Activated CD4-positive, CD25-positive, alpha-beta regulatory T cell (primary cell): ENCODE results near the gene CENPC.
"Not testable (repeated sequence)": the region's sequence is repeated elsewhere in the genome, so short reads cannot be mapped to it uniquely, and the experiment has no call there.

Source experiments
- DNase-seq, 4 experiments: peaks; one replicate each; lab custom pipeline; 2025; lab: John Stamatoyannopoulos, UW

CENPC gene

DNA sequence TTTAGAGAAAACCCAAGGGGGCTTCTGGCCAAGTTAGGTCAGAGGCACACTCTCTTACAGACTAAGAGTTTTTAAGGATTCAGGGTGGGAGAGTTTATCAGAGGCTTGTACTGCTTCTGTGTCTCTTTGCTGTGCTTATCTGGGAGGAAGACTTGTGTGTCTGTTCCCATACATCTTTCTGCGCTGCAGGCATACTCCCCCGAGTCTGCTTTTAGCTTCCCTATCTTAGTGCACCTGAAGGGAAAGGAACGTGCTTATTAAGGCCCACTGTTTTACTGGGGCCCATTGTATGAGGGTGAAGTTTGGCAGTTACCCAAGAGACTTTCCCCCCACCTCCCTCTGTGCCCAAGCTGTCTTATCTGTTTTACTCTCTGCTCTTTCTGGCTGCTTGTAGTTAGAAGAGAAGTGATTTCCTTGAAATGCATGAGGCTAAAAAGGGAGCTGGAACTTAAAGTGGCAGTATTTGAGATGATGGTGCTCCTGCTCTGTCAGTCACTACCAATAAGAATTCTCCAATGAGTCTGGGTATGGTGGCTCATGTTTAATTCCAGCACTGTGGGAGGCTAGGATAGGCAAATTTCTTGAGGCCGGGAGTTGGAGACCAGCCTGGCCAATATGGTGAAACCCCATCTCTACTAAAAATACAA lies 7.0 kb upstream of the CENPC start:
- not testable (repeated sequence) for DNase-seq

DNA sequence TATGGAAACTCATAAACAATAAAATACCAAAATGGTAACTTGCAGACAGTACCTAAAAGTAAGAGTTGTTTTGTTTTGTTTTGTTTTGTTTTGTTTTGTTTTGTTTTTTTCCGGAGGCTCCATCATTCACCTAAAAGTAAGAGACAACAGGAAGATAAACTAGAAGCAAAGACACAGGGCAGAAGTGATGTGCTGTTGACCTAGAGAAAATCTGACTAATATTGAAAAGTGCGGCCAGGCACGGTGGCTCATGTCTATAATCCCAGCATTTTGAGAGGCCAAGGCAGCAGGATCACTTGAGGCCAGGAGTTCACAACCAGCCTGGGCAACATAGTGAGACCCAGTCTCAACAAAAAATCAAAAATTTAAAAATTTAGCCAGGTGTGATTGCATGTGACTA lies 5.6 kb upstream of the CENPC start:
- DNase-seq = no peak

- DNase-seq = no peak
Observed at GRCh38 chr4:67550451-67550850, 5.1 kb upstream of the CENPC start.

- no peak for DNase-seq
Observed at GRCh38 chr4:67549123-67549522, 3.8 kb upstream of the CENPC start.

GRCh38 chr4:67546971-67547370 lies 1.7 kb upstream of the CENPC start:
- no peak for DNase-seq

DNA sequence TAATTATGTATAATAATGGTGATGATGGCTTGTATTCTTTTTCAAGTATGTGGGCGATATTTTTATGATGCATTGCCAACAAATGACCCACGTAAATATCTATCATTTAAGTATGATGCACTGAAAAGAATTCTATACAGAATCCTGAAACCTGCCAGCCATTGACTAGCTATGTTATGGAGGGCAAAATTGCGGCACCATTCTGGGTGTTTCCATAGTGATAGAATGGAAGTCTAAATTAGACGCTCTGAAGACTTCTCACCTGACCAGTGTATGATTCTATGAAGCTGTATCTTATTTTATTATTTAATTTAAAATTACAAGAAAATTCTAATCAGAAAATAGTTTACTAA lies 677 bp upstream of the CENPC start:
- DNase-seq = no peak

DNA sequence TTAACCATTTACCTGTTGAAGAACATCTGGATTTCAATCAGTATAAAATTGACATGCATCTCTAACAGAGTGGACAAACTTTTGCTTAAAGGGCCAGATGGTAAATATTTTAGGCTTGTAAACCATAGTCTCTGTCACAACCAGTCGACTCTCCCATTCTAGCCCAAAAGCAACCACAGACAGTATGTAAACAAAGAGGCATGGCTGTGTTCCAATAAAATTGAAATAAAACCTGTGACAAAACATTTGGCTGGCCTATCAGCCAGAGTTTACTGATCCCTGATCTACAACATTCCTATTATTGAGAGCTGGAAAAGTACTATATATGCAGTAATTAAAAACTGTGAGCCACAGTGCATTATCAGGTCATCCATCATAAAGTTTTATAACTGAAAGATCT lies 3.2 kb downstream of the CENPC start:
- DNase-seq = no peak

GRCh38 chr4:67539830-67540229 lies 5.5 kb downstream of the CENPC start:
- DNase-seq = no peak

DNA sequence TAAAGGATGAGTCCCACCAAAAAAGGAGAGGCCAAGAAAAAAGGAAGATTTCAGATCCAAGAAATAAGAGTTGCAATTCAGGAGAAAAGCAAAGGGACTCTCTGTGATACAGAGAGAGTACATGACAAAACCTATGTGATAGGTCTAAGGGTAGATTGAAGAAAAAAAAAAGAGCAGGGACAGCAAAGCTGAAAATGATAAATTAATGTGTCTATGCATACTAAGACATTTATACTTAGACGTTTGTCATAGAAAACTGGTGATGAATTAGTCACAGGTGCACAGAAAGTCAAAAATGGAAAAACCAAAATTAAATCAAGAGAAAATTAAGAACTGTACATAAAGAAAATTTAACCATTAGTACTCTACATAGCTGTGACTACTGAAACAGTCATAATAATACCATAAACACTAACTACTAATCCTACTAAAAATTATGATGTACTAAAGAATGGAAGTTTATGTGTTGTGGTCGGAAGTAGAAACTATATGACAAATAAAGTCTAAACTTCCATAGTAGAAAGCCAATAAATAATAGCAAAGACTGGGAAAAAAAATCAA lies 9.9 kb downstream of the CENPC start:
- no peak for DNase-seq

GRCh38 chr4:67533112-67533511 lies 12.2 kb downstream of the CENPC start:
- no peak for DNase-seq

DNA sequence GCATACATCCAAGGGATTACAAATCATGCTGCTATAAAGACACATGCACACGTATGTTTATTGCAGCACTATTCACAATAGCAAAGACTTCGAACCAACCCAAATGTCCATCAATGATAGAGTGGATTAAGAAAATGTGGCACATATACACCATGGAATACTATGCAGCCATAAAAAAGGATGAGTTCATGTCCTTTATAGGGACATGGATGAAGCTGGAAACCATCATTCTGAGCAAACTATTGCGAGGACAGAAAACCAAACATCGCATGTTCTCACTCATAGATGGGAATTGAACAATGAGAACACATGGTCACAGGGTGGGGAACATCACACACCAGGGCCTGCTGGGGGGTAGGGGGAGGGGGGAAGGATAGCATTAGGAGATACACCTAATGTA lies 12.9 kb downstream of the CENPC start:
- DNase-seq = not testable (repeated sequence)

DNA sequence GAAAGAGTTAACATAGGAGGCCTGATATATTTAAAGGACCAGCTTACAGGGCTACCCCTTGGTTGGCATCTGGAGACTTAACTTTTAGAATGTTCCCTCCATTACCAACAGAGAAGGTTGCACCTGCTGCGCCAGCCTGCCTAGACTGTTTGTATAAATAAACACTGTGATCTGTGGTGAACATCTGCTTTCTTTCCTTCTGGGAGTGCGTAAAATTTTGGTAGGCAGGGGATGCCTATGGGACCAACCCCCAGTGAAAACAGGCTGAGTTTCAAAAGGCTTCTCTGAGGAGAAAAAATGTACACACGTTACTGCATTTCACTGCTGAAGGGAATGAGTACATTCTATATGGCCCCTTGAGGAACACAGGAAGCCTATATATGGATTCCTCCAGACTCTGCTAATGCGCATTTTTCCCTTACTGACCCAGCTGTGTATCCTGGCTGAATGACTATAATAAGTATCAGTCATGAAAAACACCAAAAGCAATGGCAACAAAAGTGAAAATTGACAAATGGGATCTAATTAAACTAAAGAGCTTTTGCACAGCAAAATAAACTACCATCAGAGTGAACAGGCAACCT lies 13.8 kb downstream of the CENPC start:
- no peak for DNase-seq

DNA sequence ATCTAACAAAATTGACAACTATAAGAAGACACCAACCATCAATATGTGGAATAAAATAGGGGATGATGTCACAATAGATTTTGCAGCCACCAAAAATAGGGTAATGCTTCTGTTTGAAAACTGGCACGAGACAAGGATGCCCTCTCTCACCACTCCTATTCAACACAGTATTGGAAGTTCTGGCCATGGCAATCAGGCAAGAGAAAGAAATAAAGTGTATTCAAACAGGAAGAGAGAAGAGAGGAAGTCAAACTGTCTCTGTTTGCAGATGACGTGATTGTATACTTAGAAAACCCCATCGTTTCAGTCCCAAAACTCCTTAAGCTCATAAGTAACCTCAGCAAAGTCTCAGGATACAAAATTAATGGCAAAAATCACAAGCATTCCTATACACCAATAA lies 21.2 kb downstream of the CENPC start:
- DNase-seq = not testable (repeated sequence)

DNA sequence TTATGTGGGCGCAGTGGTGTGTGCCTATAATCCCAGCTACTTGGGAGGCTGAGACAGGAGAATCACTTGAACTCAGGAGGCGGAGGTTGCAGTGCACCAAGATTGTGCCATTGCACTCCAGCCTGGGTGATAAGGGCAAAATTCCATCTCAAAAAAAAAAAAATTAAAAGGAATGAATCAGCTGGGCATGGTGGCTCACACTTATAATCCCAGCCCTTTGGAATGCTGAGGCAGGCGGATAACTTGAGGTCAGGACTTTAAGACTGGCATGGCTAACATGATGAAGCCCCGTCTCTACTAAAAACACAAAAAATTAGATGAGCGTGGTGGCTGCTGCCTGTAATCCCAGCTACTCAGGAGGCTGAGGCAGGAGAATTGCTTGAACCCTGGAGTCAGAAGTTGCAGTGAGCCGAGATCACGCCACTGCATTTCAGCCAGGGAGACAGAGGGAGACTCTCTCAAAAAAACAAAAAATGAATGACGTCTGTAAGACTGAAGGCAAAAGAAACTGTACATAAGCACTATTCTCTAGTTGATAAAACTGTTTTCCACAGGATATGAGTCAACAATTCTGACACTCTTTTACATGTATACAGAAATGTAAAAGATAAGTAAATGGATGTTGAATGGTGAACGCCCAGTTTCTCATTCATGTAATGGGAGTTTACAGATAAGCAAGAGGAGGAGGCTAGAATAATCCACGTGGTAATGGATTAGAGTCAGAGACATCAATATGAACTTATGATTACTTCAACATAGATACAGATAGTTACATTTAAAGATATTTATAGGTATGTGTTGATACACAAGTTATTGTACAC lies 22.2 kb downstream of the CENPC start:
- no peak for DNase-seq

DNA sequence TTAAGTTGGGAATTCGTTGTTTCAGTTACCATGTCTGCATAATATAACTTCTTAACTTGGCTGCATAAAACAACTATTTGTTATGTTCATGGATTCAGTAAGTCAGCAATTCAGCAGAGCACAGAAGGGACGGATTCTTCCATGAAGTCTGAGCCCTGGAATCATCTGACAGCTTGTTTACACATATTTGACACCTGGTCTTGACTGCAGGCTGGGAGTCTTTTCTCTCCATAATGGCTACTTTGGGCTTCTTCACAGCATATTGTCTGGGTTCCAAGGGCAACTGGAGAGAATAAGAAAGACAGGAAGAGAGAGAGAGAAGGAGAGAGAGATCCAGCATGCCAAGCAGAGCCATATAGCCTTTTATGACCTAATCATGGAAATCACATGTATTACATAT lies 23.1 kb downstream of the CENPC start:
- DNase-seq = no peak

- no peak for DNase-seq
Observed at GRCh38 chr4:67521506-67521905, 23.8 kb downstream of the CENPC start.

DNA sequence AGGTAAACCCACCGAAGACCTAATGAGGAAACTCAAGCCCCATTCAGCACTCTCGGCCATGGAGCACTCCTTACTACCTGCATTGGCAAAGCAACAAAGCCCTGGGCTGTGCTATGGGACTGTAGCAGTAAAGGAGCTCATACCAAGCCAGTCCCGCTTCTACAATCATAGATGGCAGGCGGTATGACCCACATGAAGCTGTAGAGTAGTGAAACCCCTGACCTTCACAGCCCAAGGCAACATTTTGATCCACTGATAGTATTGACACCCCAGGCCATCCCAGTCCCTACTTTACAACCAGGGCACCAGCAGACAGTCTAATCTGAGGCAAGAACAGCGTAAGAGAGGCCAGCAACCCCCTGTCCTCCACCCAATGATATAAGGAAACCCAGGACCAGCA lies 25.2 kb downstream of the CENPC start:
- no peak for DNase-seq

- DNase-seq = no peak
Observed at GRCh38 chr4:67512501-67512900, 32.8 kb downstream of the CENPC start.

DNA sequence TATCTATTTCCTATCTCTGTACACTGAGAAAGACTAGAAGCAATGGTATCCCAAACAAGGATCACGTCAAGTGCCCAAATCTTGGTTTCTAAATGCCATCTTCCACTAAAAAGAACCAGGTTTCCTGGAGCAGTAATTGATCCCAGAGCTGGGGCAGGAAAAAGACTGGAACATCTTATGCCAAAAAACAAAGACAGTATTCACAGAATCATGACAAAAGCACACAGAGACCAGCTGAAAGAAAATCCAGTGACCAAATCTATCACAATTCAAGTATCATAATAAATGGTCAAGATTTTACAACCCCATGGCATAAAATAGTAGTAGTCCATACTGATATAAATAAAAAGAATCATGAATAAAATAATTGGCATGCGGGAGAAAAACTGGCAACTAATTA lies 44.9 kb downstream of the CENPC start:
- no peak for DNase-seq

DNA sequence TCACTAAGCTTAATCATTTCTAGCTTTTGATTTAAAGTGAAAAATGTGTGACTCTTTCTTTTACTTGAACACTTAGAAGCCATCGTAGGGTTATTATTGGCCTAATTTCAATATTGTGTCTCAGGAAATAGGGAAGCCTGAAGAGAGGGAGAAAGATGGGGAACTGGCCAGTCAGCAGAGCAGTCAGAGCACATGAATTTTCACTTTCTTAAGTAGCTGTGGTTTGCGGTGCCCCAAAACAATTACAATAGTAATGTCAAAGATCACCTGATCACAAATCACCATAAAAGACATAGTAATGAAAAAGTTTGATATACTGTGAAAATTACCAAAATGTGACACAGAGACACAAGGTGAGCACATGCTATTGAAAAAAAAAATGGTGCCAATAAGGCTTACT lies 45.5 kb downstream of the CENPC start:
- no peak for DNase-seq

DNA sequence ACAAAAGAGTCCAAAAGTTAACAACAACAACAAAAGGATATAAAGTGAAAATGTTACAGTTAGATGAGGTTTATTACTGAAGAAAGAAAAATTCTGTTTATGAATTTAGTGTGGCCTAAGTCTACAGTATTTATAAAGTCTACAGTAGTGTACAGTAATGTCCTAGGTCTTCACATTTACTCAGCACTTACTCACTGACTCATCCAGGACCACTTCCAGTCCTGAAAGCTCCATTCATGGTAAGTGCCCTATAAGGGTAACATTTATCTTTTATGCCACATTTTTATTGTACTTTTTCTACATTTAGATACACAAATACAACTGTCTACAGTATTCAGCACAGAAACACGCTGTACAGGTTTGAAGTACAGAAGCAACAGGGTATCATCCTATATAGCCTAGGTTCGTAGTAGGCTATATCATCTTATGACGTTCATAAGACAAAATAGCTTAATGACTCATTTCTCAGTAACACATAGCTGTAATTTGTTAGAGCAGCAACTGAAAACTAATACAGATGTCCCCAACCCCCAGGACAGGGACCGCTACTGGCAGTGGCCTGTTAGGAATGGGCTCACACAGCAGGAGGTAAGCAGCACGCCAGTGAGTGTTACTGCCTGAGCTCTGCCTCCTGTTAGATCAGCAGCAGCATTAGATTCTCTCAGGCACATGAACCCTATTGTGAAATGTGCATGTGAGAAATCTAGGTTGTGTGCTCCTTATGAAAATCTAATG lies 61.3 kb downstream of the CENPC start:
- DNase-seq = no peak

GRCh38 chr4:67480810-67481209 lies 64.5 kb downstream of the CENPC start:
- no peak for DNase-seq
